Mononuclear cell (primary cell): Measurements from ENCODE around the gene INPP5A. TPM values are rescaled to one million over a fixed set of nuclear protein-coding genes. Genes with fewer than 3 reads are reported as not detected.

Experiments
- H3K27me3 ChIP-seq: 2 replicates; pipeline ENCODE4 v1.6.0; 2011; ENCODE audit warnings: low read length, control low read depth; ENCODE audit not compliant: insufficient read depth
- H3K4me1 ChIP-seq: 2 replicates; pipeline ENCODE4 v1.5.1; 2011; ENCODE audit warnings: mild to moderate bottlenecking, low read length, control low read depth; ENCODE audit not compliant: insufficient read depth
- H3K4me3 ChIP-seq: 2 replicates; pipeline ENCODE4 v1.5.1; 2011; ENCODE audit warnings: mild to moderate bottlenecking, low read length, moderate library complexity
- H3K9me3 ChIP-seq: 2 replicates; pipeline ENCODE4 v1.5.1; 2011; ENCODE audit warnings: low read depth, mild to moderate bottlenecking, control low read depth, low read length
- total RNA-seq: library from RNA; depleted of rRNA; stranded (reverse); fragments of >200 nt; gene quantifications from one replicate; pipeline ENCODE4 v1.2.3, GENCODE V29; 2012

The INPP5A gene
- total RNA-seq, 1 donor = 18.6 TPM

- Histone ChIP-seq H3K4me1 (no peaks in the 10 kb centered on the region), H3K9me3 (no peaks in the 10 kb centered on the region), H3K27me3 (no peaks in the 10 kb centered on the region), H3K4me3 (no peak overlapping the region)
Observed at GRCh38 chr10:132774902-132775863, 237.6 kb downstream of the INPP5A start.

GRCh38 chr10:132776186-132776585 is 238.6 kb downstream of the INPP5A start:
- Histone ChIP-seq H3K9me3 (no peaks in the 10 kb centered on the region), H3K27me3 (no peaks in the 10 kb centered on the region), H3K4me1 (no peaks in the 10 kb centered on the region), H3K4me3 (no peak overlapping the region)

GRCh38 chr10:132776821-132777220 is 239.2 kb downstream of the INPP5A start:
- Histone ChIP-seq H3K27me3 (no peaks in the 10 kb centered on the region), H3K9me3 (no peaks in the 10 kb centered on the region), H3K4me1 (no peaks in the 10 kb centered on the region), H3K4me3 (no peak overlapping the region)

- Histone ChIP-seq H3K9me3 (no peaks in the 10 kb centered on the region), H3K27me3 (no peaks in the 10 kb centered on the region), H3K4me1 (no peaks in the 10 kb centered on the region), H3K4me3 (no peak overlapping the region)
Observed at GRCh38 chr10:132777441-132777840, 239.9 kb downstream of the INPP5A start.

GRCh38 chr10:132779549-132780294 is 242.1 kb downstream of the INPP5A start:
- H3K27me3 ChIP-seq = peaks cover 14% of the 10 kb centered on the region
- H3K4me1 ChIP-seq = no peaks in the 10 kb centered on the region
- H3K9me3 ChIP-seq = no peaks in the 10 kb centered on the region
- H3K4me3 ChIP-seq = no peak overlapping the region

GRCh38 chr10:132780356-132780755 is 242.8 kb downstream of the INPP5A start:
- Histone ChIP-seq H3K27me3 (peaks cover 14% of the 10 kb centered on the region), H3K4me3 (no peak overlapping the region), H3K4me1 (no peaks in the 10 kb centered on the region), H3K9me3 (no peaks in the 10 kb centered on the region)

- Histone ChIP-seq H3K9me3 (no peaks in the 10 kb centered on the region), H3K27me3 (peaks cover 18% of the 10 kb centered on the region), H3K4me3 (no peak overlapping the region), H3K4me1 (no peaks in the 10 kb centered on the region)
Observed at GRCh38 chr10:132781556-132781955, 244.0 kb downstream of the INPP5A start.

GRCh38 chr10:132783165-132783939 is 245.8 kb downstream of the INPP5A start:
- Histone ChIP-seq H3K4me3 (no peak overlapping the region), H3K4me1 (no peaks in the 10 kb centered on the region), H3K27me3 (peaks cover 20% of the 10 kb centered on the region), H3K9me3 (no peaks in the 10 kb centered on the region)

- Histone ChIP-seq H3K4me1 (no peaks in the 10 kb centered on the region), H3K27me3 (peaks cover 23% of the 10 kb centered on the region), H3K4me3 (no peak overlapping the region), H3K9me3 (no peaks in the 10 kb centered on the region)
Observed at GRCh38 chr10:132783940-132784865, 246.6 kb downstream of the INPP5A start.

- Histone ChIP-seq H3K9me3 (no peaks in the 10 kb centered on the region), H3K27me3 (peaks cover 23% of the 10 kb centered on the region), H3K4me3 (no peak overlapping the region), H3K4me1 (no peaks in the 10 kb centered on the region)
Observed at GRCh38 chr10:132784866-132785722, 247.5 kb downstream of the INPP5A start.

- H3K4me1 ChIP-seq = no peaks in the 10 kb centered on the region
- no peaks in the 10 kb centered on the region for H3K9me3 ChIP-seq
- H3K27me3 ChIP-seq = peaks cover 23% of the 10 kb centered on the region
- no peak within 1 kb of the TSS for H3K4me3 ChIP-seq
Observed at GRCh38 chr10:132785723-132786475, 248.3 kb downstream of the INPP5A start, which contains the start of gene NKX6-2. TSS of gene NKX6-2 (minus strand) at chr10:132786147. CDS start at chr10:132785948, 199 bp downstream.

GRCh38 chr10:132786476-132786883 is 248.9 kb downstream of the INPP5A start:
- Histone ChIP-seq H3K4me3 (no peak overlapping the region), H3K4me1 (no peaks in the 10 kb centered on the region), H3K27me3 (peaks cover 23% of the 10 kb centered on the region), H3K9me3 (no peaks in the 10 kb centered on the region)
